Femur (tissue), 1 donor: Measurements from ENCODE around the gene NR1I2.

Experiments used
- DNase-seq: peaks from one replicate; pipeline ENCODE4 v3.0.0-alpha.2; 2017

NR1I2 gene

DNA sequence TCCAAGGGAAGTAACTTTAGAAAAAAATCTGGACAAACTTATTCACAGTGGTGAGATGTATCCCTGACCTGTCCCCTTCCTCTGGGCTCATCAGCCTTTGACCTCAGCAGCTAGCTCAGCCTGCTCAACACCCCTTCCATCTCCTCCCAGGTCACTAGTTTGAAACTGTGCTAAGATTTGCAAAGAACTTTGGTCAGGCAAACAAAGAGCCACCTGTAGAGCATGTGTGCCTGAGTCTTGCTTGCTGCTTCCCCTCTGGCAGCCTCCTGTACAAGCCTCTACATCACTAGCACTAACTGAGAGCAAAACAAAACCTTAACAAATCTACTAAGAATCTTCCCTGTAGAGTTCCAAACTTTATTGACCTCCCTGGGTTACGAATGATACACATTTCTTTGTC lies 43.9 kb downstream of the NR1I2 start:
- DNase-seq: no peak

DNA sequence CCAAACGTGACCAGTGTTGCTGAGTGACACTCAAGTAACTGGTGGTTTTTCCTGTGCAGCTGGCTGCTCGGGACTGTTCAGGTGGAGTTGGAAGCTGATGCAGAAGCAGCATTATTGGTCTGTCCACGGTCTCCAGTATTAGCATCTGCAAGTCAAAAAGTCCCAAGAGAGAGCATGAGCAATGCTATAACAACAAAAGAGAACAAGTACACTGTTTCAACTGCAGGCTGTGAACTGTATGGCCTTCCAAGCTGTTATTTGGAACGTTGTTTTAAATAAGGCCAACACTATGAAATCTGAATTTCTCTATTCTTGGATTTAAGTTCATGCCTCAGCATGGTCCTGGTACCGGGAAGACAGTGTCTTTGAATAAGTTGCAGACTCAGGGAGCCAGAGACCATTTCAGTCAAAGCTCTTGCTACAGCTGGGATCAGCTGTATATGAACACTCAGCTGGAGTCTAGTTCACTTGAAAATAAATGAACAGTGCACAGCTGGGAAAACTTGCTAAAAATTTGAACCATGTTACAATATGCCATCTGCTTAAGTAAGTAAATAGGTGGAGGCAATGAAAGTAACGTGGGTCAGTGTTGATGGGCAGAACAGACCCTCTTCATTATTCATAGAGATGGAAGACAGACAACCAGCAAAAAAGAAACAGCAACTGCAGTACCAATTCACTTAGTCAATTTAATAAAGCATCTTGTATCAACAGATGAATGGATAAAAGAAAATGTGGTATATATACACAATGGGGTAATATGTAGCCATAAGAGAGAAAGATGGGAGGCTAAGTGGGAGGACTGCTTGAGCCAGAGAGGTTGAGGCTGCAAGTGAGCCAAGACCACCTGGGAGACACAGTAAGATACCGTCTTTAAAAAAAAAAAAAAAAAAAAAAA lies 45.1 kb downstream of the NR1I2 start:
- no peak for DNase-seq

DNA sequence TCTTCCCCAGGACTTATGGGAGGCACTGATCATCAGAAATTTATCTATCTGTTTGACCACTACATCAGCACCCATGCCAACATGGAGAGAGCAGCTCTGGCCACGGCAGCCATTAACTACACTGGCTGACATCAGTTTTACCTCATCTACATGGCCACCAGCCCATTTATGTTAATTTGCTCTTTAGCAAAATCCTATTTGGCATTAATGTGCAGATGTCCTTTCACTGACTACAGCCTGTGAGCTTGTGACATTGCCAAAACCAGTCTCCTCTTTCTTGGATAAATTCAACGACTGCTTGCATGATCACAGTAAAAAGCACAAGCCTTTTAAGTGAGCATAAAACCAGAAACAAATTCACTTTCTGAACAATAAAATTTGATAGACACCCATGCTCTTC lies 47.5 kb downstream of the NR1I2 start:
- DNase-seq: no peak

DNA sequence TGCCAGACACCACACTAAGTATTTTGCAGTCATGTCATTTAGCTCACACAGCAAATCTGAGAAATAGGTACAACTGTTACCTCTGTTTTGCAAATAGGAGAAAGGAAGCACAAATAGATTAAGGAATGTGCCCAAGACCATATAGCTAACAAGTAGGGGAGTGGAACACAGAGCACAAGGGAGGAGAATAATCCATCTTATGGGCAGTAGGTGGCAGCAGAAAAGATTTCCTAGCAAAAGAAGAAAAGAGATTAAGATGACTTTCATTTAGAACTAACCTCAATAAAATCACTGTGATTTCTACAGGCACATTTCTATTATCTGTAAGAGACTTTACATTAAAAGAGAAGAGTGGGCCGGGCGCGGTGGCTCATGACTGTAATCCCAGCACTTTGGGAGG lies 49.1 kb downstream of the NR1I2 start:
- no peak for DNase-seq

DNA sequence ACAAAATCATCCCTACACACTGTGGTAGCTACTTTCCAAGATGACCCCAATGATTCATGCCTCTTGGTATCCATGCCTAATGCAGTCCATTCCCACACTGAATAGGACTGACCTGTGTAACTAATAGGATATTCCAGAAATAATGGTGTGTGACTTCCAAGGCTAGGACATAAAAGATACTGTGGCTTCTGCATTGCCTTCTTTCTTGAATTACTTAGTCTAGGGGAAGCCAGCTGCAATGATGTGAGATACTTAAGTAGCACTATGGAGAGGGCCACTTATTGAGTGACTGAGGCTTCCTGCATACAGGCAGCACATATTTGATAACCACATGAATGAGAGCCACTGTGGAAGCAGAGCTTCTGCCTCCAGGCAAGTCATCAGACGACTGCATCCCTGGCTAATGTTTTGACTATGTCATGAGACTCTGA lies 50.1 kb downstream of the NR1I2 start:
- DNase-seq: no peak

DNA sequence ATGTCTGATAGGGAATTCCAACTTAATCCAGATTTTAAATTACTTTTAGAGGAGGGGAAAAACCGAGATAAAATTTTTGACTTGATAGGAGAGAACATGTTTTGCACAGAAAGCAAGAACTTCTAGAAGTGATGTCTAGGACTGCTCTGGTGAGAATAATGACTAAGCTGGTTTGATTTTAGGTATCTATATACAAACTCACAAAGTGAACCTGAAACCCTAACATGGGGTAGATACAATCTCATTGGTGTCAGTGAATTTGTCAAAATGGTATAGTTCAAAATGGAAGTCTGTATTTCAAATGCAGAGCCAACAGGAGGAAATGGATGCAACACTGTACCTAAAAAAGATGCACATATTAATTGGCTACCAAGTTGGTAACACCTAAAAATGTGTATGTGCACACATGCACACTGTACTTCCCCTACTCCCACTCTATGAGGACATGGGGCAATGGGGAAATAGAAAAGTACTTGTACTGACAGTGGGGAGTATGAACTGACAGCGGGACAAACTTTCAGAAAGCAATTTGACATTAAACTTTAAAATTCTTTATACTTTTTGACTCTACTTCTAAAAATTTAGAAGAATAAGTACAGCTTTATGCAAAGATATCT lies 53.0 kb downstream of the NR1I2 start:
- DNase-seq: no peak

DNA sequence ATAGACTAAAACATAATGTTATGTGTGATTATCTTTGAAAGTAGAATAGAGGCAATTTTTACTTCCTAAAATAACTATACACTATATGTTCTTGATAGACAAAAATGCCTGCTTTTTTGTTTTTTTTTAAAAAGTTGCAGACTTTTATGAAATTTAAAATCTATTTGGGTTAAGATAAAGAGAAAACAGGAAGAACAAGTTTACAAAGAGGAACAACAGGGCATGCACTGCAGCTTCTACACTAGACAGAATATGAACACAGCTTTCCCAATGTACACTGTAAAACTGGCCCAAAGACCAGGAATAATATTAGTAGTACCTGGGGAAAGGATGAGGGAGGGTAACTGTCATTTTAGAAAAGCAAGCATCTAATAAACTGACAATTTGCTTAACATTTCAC lies 53.7 kb downstream of the NR1I2 start:
- no peak for DNase-seq

DNA sequence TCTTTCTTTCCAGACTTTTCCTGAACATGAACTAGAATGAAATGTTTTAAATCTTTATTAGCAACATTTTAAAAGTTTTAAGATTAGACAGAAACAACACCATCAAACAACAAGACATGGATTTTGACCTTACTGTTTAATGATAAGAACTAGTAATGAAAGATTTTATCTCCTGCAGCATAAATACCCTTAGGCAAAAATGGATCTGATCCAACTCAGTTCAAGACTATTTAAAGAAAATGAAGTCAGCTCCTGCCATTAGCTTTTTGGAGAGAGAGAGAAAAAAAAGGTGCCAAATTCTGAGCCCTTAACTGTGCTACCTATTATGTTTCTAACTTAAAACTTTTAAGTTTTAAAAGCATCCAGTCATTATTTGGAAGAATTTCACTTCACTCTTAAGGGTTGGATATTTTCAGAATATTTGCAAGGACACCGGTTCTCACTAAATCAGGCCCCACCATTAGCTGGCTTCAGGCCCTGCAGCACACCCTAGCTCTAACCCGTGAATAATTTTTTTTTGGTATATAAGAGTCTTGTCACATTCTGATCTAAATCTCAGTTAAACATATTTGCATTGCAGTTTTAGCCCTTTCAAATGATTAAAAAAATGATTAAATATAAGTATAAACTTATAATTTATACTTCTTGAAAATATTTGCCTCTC lies 60.0 kb downstream of the NR1I2 start:
- no peak for DNase-seq

DNA sequence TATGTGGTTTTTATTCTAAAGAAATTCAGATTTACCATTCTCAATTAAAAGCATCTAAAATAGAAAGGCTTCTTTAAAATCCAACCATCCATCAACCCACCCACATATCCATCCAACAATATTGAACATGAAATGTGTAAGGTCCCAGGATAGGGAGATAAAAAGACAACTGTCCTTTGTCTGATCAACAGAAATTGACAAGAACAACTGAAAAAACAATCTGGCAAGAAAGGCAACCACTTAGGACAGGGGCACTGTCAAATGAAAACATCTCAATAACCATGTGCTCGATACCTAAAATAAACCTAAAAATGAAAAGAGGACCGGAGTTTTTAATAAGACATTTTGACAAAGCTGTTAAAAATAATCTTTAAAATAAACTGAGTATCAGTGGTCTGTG lies 67.2 kb downstream of the NR1I2 start:
- no peak for DNase-seq

DNA sequence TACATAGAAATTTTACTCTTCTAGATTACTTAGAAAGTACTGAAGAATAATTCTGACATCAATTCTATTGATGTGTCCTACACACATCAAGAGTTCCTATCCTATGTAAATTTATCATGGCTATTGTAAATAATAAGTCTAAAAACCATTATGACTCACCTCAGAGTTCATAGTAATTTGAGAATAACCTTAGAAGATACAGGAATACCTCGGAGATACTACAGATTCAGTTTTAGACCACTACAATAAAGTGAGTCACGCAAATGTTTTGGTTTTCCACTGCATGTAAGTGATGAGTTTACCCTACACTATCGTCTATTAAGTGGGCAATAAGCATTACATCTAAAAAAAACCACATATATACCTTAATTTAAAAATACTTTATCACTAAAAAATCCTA lies 74.8 kb downstream of the NR1I2 start:
- no peak for DNase-seq

DNA sequence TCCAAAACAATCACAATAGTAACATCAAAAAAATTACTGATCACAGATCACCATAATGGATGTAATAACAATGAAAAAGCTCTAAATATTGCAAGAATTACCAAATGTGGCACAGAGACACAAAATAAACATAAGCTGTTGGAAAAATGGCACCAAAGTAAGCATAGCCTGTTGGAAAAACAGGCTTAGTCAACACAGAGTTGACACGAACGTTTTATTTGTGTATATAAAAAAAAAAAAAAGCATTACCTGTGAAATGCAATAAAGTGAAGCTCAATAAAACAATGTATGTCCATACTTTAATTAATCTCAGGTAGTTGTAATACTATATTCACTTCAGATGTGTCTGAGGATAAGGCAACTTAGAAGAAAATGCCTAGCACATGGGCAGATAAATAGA lies 77.1 kb downstream of the NR1I2 start:
- DNase-seq: no peak

DNA sequence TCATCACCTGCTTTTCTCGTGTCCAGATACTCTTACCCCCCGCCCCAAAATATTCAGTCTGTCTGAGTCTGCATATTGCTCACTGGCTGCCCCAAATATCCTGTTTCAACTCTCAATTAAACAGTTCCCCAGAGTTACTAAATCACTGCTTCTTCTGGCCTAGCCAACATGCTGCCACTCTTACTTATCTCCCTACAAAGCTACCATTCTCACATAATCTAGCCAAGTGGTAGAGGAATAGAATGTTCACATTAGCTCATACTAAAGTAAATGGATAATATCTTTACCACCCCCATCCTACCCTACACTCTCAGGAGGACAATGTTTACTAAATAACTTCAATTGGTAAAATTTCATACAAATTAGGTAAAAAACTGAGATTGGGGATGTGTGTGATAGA lies 77.8 kb downstream of the NR1I2 start:
- no peak for DNase-seq

DNA sequence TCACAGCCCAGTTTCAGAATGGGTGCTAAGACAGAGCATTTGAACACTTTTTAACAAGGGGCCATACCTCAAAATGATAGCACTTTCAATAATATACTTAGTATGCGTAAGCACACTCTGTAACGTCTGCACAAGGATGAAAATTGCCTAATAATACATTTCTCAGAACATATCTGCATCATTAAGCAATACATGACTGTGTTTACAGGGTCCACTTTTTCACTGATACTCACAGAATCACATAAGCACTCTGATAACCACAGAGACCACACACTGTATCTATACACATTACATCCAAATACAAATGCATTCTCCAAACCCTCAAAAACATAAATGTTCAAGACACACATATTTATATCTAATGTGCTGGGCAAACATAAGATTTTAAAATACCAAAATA lies 79.8 kb downstream of the NR1I2 start:
- no peak for DNase-seq

DNA sequence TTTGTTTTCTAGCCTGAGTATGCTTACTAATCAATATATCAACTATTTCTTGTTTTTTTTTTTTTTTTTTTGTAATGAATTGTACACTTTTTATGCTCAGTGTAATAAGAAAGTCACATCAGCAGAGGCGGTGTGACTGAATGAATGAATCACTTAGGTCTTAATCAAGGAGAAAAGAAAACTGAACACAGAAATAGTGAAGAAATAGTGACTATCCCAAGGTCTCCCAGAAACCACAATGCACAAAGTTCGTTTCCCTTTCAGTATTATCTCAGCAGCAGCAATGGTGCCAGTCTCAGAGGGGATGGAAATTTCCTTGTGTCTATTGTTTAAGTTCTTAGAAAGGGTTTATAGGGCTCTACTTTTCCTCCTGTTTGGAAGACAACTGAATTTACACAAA lies 80.7 kb downstream of the NR1I2 start:
- no peak for DNase-seq

DNA sequence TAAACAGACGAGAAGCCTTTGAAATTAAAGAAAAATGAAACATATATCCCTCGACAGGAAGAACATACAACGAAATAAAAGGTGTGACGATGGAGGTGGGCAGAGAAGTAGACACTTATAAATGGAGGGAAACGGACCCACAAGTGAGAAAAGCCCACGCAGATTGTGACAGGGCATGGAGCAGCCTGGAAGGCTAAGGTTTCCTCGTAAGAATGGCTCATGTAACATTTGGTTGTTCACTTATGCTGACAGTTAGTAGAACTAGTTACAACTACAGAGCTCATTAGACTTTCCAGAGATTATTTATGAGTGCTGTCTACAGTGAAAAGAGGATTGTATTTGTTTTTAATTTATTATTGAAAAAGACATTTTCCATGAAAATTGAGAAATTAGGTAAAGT lies 82.6 kb downstream of the NR1I2 start:
- no peak for DNase-seq
